ENCODE data around the gene YEATS2.

The YEATS2 gene

DNA sequence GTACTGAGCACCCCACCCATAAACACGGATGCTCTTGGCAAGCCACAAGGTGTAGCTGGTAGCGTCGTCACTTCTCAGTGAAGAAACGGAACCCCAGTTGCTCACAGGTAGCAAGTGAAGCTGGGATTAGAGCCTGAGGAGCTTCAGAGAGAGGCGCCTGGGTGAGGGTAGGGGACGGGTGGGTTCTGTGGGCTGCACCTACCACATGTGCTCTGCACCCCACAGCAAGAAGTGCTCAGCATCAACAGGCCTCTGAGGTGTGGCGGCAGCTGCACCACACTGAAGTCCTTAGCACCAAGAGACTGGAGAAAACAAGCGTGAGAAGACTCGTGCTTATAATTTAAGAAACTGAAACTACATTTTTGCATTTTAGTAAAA lies 118.0 kb downstream of the YEATS2 start:
- no peak for DNase-seq

DNA sequence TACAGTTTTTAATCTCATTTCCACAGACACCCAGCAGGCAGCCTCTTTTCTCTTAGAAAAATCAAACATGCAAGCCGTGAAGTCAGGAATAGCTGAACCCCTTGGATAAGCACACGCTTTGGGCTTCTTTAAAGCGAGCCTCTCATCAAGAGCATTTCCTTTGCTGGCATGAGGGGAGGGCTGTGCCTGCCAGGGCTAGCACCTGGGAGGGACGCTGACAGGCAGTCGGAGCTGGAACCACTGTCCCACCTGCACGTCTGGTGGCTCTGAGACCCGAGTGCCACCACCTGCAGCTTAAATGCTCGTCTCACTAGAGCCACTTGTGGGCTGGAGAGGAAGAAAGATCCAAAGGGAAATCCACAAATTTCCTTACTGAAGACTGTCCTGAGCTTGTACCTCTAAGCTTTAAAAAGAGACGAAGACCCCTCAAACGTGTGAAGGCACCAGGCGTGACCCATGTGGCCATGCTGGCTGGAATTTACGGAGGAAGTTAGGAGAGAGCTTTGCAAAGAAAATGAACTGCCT lies 118.4 kb downstream of the YEATS2 start:
- DNase-seq: no peak

DNA sequence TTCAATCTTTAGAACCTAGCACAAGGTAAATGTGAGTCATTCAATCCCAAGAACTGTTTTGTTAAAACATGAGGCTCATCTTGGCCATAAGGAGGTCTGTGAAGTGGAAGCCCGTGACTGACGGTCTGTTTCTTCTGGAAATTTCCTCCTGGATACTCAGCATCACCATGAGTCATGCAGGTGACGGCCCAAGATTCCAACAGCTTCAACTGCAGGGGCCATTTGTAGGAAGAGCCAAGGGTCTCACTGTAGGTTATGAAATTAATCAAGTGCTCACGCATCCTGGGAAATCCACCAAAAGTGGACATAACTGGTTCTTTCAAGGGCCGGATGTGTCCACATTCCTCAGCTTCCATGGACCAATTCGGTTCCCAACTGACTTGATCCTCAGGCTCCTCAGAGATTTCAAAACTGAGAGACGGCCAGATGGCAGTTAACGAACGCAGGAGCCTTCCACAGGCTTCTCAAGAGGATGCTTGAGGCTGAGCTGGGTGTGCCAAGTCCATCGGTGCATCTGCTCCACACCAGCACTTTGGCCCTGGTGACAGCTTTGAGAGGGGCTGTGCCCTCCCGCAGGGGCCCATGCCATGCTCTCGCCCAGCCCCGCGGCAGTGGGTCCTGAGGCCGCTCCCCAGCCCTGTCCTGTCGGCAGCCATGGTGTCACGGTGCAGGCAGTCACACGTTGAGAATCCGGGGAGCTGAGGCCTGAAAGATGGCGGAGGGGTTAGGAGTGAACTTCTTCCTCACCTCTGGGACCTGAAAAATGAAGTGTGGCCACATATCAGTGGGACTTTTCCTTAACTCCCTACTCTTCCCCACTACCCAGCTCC lies 119.3 kb downstream of the YEATS2 start:
- no peak for DNase-seq

DNA sequence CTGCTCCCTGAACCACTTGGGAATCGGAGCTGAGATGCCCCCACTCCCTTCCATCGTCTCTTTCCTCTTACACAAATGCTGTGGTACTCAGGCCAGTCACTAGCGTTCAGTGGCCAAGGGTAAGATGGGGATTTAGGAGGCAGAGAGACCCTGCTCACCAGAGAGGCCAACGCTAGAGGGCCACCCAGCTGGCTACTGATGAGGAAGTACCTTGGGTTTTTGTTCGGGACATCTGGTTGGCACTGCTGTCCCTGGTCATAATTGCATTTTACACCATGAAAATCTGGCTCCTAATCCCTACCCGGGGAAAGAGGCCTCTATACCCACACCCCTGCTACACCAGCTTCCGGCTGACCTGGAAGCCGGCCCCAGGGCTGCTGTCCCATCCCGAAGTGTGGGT lies 120.0 kb downstream of the YEATS2 start:
- no peak for DNase-seq

DNA sequence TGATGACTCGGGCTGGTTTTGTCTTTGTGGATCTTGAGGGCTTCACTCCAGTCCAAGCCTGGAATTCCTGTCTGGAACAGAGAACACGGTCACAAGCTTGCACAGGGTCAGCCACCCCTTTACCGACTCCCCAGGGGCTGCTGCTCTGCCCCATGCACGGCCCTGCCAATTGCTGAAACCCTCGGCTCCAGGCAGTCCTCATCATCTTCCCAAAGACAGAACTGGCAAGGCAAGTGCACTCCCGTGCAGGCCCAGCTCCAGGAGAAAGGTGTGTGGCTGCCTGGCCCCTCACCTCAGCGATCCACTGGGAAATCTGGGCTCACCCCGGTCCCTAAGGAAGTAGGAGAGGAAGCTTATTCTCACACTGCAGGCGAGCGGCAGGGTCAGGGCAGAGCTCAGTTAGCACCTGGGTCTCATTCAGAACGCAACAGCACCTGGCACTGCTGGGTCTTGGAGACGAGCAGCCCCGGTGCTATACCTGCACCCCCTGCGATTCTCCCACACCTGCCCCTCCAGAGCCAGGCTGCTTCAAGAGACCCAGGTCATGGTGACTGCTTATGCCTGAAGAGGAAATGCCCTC lies 120.5 kb downstream of the YEATS2 start:
- DNase-seq: no peak

DNA sequence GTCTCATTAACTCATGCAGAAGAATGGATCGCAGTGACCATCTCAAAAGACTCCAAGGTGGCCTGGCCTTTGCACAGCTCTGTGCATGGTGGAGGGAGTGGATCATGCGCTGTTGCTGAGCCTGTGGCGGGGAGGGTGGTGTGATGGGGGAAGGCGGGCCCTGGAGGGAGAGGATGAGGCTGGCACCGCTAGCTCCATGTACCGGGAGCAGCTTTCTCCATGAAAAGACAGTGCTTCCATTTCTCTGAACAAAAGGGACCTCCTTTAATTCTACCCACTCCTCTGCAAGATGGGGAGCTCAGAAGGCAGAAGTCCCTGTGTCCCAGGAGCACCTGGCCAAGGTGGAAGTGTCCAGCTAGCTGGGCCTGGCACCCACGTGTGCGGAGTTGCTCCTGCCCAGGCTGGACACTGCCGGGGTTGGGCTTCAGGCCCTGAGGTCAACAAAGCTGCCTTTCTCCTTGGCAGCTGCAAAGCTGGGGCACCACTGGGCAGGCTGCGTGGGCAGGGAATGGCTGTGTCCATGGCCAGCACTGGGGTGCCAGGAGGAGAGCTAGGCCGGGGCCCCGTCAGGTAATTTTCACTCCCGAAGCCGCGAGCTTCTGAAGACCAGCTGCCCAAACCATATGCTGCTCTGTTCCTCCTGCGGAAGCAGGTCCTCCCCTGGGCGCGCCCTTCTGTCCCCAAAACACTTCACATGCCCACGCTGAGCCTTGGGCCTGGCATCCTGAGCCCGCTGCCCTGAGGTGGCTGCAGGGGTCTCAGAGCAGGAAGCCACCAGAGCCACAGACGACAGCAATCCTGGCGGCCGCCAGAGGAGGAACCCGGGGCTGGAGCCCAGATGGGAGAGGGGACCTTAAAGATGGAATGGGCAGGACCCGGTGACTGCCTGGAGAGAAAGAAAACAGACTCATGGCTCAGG lies 121.4 kb downstream of the YEATS2 start:
- peak; percentile 51 to 56 for DNase-seq

DNA sequence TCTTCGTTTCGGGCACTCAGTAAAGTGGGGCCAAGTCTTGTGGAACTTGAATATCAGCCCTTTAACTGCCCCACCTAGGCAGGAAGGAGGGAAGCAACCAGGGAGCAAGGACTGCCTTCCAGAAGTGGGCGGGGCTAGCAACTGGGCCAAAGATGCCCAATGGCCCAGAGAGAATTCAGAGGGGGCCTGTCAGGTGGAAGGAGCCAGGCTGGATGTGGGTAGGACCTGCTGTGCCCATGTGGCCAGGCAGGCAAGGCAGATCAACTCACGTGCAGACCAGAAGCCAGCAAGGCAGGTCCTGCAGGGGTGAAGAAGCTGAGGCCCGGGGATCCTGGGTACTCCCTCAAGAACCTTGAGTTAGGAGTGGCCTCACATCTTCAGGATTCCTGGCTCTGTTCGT lies 122.2 kb downstream of the YEATS2 start:
- DNase-seq: peak in 1 of 2 experiments; percentile 25

DNA sequence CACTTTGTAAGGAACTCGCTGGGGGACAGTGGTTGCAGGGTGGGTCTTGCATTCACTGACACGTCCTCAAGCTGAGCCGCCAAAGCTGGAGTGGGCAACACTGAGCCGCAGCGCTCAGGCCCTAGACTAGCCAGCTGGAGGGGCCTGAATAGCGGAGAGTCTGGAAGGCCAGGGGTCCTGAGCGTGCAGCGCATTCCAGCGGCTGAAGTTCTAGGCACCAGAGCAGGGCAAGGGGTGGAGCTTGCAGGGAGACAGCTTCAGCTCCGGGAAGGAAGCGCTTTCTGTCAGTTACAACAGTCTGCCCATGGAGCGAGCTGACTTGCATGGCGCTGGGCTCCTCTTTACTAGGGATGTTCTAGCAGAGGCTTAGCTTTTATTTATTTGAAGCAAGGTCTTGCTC lies 125.0 kb downstream of the YEATS2 start:
- no peak for DNase-seq

DNA sequence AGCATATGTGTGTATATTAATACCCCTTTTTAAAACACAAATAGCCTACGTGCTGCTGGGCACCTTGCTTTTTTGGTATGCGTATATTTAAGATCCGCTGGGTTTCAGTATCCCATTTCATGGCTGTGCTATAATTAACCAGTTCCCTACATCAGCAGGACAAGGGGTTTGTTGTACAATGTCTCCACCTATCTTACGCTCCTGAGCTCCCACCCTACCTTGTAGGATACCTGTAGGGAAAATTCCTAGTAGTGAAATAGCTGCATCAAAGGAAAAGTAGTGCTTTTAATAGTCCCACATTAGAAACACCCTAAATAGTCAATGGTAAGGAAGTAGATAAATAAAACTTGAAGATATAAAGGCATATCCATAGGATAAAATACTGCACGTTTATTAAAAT lies 126.4 kb downstream of the YEATS2 start:
- DNase-seq: peak in 1 of 2 experiments; percentile 48

DNA sequence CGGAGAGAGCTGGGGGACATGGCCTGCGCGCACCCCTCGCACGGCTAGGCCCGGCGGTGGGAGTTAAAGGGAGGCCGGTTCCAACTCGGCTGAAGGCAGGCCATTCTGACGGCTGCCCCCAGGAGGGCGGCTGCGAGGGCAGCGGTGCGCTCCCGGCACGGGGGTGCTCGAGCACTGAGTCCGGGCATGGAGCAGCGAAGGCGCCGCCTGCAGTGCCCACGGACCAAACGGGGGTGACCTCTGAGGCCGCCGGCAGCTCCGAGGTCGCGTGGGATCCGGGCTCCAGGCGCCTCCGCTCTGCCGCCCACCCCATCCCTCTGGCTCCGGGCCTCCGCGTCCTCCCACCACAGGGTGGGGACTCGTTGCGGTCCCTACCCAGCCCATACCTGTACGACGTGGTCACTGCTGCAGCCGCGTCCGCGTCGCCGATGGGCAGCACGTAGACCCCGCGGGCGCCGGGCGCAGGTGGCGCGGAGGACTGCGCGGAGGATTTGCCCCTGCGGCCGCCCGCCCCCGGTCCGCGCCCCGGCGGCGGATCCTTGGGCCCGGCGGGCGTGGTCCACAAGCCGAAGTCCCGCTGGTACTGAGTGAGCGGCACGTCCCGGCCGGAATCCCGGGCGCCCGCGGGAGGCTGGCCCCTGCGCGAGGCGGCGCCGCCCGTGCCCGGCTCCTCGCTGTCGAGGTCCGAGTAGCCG lies 127.3 kb downstream of the YEATS2 start:
- no peak for DNase-seq

DNA sequence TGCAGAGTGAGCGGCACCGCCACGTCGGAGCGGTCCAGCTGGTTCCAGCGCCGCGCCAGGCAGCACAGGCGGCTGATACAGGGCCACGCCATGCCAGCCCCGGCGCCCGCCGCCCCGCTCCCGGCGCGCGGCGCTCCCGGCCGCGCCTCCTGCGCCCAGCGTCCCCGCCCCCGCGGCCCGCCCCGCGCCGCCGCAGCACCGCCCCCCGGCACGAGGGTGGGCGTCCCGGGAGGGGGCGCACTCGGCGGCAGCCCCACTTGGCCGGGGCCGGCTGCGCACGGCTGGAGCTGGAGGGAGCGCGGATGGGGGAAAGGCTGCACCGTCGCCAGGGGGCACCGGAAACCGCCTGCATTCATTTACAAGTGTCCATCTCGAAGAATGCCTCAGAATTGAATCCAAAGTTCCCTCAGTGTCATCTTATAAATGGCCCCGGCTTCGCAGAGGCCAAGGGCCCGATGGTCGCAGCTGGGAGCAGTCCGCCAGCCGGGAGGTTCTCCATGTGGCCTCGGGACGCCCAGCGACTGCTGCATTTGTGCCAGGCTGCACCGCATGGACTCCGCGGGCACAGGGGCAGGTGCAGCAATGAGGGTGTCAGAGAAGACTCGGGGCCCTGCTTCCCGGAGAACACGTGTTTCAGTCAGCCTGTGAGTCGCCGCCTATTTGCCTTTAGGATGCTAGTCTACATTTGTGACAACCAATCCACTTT lies 128.0 kb downstream of the YEATS2 start, which contains the start of gene MAP6D1:
MAP6D1 (minus strand) TSS at position 122 of the 706 bp plus-strand sequence; CDS start at position 92, 30 bp downstream.
- peak in 1 of 2 experiments; percentile 32 for DNase-seq

DNA sequence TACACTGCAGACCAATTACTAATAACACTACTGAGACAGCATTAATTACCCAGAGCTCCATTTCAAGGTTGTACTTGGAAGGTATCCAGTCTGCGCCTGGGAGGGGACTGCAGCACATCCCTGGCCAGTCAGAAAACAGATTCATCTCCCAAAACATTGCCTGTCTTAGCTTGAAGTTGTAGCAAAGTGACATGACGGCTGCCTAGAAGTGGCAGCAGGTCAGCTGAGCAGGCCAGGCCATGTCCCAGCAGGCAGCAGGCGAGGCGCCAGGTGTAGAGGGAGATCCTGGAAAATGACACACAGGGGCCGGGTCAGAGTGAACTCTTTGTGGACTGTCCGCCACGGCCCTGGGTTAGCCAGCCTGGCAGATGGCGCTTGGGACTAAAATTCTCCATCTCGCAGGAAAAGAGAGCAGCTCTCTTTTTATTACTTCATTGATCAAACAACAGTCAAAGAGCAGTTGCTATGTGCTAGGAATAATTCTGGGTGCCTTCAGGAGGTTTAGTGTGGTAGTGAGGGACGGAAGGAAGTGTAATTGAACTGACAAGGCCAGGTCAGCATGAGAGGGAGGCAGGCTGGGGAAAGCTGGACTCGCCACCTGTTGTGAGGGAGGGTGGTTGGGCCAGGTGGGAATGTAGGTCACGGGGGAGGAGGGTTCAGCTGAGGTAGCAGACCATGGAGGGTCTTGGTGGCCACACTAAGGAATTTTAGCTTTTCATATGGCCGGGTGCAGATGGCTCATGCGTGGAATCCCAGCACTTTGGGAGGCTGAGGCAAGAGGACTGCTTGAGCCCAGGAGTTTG lies 129.1 kb downstream of the YEATS2 start:
- peak; percentile 43 to 74 for DNase-seq

DNA sequence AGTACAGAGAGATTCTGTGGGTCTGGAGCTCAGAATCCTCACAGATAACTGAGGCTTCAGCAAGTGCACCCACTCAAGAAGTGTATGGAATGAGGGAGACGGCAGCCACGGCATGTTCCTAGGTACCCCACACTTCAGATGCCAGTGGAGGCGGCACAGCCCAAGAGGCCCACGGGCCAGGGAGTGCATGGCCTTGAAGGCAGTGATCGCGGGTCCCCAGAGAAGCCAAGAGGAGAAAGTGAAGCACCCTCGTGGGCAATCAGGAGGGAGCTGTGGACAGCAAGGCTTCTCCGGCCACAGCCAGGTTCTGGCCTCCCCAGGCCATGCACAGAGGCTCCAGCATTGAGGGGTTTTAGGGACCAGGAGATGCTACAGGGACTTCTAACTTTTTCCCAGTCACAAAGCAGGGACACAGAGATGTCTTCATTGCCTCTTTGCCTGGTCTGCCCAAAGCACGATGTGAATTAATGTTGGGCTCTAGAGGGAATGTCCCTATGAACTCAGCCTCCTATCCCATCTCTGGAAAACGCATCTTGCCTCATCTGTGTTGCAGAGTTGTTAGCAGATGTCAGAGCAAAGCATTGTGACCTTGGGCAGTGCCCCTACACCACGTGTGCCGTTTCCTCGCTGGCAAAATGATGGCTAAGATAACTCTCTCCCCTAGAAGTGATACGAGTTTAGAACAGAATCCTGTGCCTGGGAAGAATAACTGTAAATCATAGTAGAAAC lies 130.4 kb downstream of the YEATS2 start:
- no peak for DNase-seq

DNA sequence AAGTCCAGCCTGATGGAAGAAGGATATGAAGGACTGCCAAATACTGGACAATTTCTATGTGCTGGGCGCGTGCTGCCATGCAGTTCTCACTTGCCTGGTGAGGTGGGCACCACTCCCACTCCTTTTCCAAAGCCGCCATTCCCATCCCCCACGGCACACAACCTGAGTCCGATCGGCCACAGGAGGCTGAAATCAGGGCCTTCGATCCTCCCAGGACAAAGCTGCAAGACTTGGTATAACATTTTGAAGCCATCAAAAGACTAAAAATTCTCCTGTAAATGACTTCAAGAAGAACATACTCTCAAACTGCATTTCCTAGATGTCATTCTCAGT lies 130.9 kb downstream of the YEATS2 start:
- DNase-seq: no peak

DNA sequence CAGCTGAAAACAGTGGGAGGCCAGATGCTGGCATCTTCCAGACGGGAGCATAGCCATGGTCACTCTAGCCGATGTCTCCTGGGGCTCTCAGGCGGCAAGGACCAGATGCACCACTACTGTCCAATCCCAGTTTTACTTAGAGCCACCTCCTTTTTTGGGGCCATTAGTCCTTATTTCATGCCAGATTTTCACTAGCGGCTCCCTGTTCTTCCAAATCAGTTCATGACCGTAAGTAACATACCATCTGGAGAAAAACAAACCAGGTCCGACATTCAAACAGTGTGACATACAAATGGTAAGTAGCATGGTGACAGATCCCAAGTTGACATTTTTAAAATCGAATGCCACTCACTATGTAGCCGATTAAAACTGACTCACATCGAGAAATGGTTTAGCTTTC lies 131.9 kb downstream of the YEATS2 start:
- no peak for DNase-seq

DNA sequence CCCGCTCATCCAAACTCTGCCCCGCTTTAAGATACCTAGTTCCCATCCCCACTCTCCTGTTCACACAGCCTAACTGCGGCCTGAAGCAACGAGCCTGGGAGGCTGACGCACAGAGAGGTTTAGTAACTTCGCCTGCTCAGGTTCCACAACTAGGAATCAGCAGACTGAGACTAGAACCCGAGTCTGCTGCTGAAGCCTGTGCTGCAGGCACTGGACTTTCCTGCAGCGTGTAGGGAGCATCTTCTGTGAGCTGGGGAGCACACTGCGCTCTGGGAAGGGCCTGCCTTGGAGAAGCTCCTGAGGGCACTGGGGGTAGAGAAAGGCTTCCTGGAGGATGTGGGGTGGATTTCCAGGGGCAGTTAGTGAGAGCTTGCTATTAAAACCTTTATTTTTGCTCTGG lies 132.6 kb downstream of the YEATS2 start:
- no peak for DNase-seq

DNA sequence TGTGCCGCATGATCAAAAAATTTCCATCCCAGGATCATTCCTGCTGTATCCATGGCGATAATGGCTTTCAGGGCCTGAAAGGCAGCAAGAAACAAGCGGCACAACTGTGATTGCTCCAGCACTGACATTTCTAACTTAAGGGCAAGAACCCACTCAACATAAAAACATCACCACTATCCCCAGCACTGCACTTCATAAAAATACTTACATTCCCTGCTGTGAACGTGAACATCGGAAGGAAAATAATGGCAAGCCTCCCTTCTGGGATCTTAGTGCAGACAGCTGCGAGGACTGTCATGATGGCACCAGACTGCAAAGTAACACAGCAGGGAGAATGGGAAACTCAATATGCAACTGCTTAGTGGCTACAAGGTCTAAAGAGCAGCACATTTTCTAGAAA lies 135.9 kb downstream of the YEATS2 start:
- no peak for DNase-seq

DNA sequence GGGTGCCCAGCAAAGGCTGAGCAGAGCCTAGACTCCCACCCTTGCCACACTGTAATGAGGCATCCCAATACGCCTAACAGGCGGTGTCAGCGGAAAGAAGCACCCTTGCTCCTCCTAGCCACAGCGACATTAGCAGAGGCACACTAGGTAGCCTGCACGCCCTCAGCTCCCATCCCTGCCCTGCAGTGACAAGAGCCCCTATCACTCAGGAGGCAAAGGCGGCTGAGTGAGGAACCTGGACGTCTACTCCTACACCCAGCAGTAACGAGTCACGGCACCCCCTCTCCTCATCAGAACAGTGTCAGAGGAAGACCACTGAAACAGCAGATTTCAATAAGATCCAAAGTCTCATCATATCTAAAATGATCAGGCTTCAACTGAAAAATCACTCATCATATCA lies 139.8 kb downstream of the YEATS2 start:
- no peak for DNase-seq

DNA sequence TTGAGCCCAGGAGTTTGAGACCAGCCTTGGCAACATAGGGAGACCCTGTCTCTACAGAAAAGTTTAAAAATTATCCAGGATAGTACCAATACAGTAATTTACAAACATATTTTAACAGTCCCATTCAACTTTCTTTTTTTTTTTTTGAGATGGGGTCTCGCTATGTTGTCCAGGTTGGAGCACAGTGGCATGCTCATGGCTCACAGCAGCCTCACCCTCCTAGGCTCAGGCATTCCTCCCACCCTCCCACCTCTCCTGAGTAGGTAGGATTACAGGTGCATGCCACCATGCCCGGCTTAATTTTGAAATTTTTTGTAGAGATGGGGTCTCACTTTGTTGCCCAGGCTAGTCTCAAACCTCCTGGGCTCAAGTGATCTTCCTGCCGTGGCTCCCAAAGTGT lies 140.3 kb downstream of the YEATS2 start:
- no peak for DNase-seq

DNA sequence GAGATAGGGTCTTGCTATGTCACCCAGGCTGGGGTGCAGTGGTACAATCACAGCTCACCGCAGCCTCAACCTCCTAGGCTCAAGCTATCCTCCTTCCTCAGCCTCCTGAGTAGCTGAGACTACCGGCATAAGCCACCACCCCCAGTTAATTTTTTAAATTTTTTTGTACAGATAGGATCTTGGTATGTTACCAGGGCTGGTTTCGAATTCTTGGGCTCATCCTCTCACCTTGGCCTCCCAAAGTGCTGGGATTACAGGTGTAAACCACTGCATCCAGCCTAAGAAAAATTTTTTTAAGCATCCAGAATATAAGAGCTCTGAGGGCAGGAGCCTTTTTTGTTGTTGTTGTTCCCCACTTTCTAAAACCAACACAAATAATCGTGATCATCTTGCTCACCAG lies 142.2 kb downstream of the YEATS2 start:
- no peak for DNase-seq

All from cerebellar nuclear complex (tissue), 1 donor.